ENCODE results near the gene NUDT8.
"Not testable (repeated sequence)": the region's sequence is repeated elsewhere in the genome, so short reads cannot be mapped to it uniquely, and the experiment has no call there.

NUDT8 gene

DNA sequence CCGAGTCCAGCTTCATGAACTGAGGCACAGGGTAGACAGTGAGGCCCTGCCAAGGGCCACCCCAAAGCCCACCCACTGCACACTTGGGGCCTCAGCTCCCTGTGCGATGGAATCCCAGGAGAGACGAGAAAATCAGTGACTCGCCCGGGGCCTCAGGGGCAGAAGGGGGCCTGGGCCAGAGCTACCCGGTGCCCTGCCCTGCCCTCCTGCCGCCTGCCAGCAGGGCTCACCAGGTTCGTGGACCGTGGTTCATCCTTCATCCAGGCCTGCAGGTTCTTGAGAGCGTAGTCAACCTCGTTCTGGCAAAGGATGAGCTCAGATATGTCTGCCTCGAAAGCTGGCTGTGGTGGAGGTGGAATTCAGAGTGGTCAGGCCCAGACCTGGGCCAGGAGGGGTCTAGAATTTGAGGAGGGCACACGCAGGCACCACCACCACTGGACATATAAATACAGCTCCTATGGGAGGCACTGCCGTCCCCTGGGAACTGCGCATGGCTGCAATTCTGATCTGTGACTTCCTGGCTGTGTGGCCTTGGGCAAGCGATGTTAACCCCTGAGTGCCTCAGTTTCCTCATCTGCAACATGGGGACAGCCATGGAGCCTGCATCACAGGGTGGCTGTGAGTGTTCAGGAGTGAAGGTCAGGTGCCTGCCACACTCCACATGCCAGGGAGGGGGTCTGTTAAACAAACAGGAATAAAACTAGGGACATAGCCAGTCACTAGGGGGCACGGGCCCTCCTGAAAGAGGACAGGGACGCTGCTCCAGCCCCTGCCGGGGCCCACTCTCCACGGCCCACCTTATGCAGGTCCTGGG is 37.1 kb upstream of the NUDT8 start:
- H3K4me1 ChIP-seq (ENCODE audit: insufficient read depth, low read length) = no peaks in the 10 kb centered on the region
- WGBS = 84% methylated on average over 20 of the region's 20 CpGs

DNA sequence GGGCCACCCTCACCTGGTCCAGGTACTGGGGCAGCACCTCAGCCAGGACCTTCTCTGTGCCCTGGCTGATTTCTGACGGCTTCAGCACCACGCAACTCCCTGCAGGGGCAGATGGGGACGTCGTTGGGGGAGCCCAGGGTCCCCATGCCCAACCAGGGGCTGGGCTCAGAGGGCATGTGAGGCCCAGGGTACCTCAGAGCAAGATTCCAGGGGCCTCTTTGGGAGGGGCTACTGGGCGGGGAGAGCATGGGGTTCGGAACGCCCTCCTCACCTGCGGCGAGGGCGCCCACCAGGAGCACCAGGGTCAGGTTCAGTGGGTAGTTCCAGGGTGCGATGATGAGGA is 36.5 kb upstream of the NUDT8 start:
- no peak overlapping the region for H3K4me3 ChIP-seq (ENCODE audit: low read length)
- no peaks in the 10 kb centered on the region for H3K4me1 ChIP-seq (ENCODE audit: insufficient read depth, low read length)
- no peaks in the 10 kb centered on the region for H3K36me3 ChIP-seq (ENCODE audit: insufficient read depth, low read length)
- H3K27ac ChIP-seq (ENCODE audit: low read depth, low read length) = no peak overlapping the region
- H3K9me3 ChIP-seq (ENCODE audit: insufficient read depth, low read depth, low read length) = no peaks in the 10 kb centered on the region
- H3K9ac ChIP-seq (ENCODE audit: low read depth, low read length) = no peak overlapping the region
- WGBS = 88% methylated on average over 11 of the region's 11 CpGs
- H3K27me3 ChIP-seq (ENCODE audit: insufficient read depth, low read length) = no peaks in the 10 kb centered on the region

More for the DNA sequence above, 37.1 kb upstream of the NUDT8 start:
- no peaks in the 10 kb centered on the region for H3K36me3 ChIP-seq (ENCODE audit: insufficient read depth, low read length)
- no peaks in the 10 kb centered on the region for H3K9me3 ChIP-seq (ENCODE audit: insufficient read depth, low read depth, low read length)
- no peaks in the 10 kb centered on the region for H3K27me3 ChIP-seq (ENCODE audit: insufficient read depth, low read length)
- no peak overlapping the region for H3K9ac ChIP-seq (ENCODE audit: low read depth, low read length)
- no peak overlapping the region for H3K27ac ChIP-seq (ENCODE audit: low read depth, low read length)
- no peak overlapping the region for H3K4me3 ChIP-seq (ENCODE audit: low read length)

DNA sequence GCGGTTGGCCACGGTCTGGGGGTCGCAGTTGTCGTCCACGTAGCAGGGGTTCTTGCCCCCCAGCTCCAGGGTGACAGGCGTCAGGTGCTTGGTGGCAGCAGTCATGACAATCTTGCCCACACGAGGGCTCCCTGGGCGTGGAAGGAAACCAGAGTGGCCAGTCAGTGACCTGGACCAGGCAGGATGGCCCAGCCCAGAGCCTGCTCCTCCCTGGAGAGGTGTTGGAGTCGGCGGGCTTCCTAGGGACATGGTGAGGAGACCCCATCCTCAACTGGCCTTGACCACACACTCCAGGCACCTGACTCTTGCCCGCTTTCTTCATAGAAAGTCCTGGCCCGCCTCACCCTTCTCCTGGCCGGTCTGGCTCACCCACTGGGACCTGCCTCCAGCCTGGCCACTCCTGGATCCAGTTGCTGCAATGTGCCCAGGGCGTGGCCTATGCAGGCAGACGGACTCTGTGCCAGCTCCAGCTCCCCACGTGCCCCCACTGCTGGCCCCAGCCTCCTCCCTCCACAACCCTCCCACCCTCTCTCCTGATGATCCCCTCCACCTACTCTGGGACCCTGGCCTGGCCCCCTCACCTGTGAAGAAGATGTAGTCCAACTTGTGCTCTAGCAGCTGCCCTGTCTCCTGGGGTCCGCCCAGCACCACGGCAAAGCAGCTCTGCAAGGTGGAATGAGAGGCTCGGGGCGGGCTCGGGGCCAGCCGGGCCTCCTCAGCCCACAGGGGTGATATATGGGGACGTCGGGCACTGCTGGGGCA is 36.0 kb upstream of the NUDT8 start:
- H3K9me3 ChIP-seq (ENCODE audit: insufficient read depth, low read depth, low read length) = no peaks in the 10 kb centered on the region
- H3K9ac ChIP-seq (ENCODE audit: low read depth, low read length) = no peak overlapping the region
- WGBS = 88% methylated on average over 24 of the region's 24 CpGs
- no peak overlapping the region for H3K4me3 ChIP-seq (ENCODE audit: low read length)
- no peaks in the 10 kb centered on the region for H3K27me3 ChIP-seq (ENCODE audit: insufficient read depth, low read length)
- H3K36me3 ChIP-seq (ENCODE audit: insufficient read depth, low read length) = no peaks in the 10 kb centered on the region
- no peaks in the 10 kb centered on the region for H3K4me1 ChIP-seq (ENCODE audit: insufficient read depth, low read length)
- H3K27ac ChIP-seq (ENCODE audit: low read depth, low read length) = no peak overlapping the region

DNA sequence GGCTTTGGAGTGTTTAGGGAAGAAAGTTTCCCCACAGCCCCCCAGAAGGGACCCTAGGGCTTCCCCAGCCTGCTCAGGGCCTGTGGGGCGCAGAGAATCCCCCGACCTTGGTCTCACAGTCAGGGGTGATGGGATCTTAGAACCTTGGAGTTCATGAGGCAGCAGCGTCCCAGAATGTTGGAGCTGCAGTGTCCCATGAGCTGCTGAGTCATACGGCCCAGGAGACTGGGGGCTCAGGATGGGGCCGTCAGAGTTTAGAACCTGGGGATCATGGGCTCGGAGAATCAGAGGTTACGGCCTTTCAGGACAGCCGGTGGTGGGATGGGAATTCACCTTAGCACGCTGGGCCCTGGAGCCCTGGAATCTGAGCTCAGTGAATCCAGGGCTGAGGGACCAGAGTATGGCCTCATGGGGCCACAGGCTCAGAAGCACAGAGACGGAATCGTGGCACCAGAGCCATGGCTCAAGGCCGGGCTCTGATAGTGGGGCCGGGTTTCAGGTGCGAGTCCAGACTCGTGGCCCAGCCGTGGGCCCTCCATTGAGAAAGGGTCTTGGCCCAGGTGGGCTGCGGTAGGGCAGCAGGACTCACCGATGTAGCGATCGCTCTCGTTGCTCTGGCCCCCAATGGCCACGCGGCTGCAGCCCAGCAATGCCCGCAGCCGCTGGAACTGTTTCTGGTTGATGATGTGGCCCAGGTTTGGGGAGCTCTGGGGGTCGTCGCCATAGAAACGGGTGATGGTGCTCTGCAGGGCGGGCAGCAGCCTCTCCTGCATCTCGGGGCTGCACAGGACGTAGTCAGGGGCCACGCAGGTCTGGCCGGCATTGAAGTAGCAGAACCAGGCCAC is 35.2 kb upstream of the NUDT8 start:
- H3K4me3 ChIP-seq (ENCODE audit: low read length) = no peak overlapping the region
- no peaks in the 10 kb centered on the region for H3K36me3 ChIP-seq (ENCODE audit: insufficient read depth, low read length)
- no peak overlapping the region for H3K9ac ChIP-seq (ENCODE audit: low read depth, low read length)
- H3K27ac ChIP-seq (ENCODE audit: low read depth, low read length) = no peak overlapping the region
- no peaks in the 10 kb centered on the region for H3K9me3 ChIP-seq (ENCODE audit: insufficient read depth, low read depth, low read length)
- WGBS = 90% methylated on average over 33 of the region's 33 CpGs
- no peaks in the 10 kb centered on the region for H3K4me1 ChIP-seq (ENCODE audit: insufficient read depth, low read length)
- no peaks in the 10 kb centered on the region for H3K27me3 ChIP-seq (ENCODE audit: insufficient read depth, low read length)

DNA sequence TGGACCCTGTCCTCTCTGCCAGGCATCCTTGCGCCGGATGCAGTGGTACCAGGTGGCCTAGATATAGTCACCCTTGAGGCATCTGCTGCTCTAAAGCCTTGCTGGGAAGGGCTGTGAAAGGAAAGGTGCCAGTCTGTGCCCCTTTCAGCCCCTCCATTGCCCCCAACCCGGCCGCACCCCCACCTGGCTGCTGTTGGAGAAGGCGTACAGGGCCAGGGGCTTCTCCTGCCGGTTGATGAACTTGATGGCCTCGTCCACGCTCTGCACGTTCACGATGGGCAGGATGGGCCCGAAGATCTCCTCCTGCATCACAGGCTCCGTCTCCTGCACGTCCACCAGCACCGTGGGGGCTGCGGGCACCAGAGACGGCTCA is 34.5 kb upstream of the NUDT8 start:
- no peaks in the 10 kb centered on the region for H3K27me3 ChIP-seq (ENCODE audit: insufficient read depth, low read length)
- no peak overlapping the region for H3K9ac ChIP-seq (ENCODE audit: low read depth, low read length)
- no peaks in the 10 kb centered on the region for H3K36me3 ChIP-seq (ENCODE audit: insufficient read depth, low read length)
- no peak overlapping the region for H3K4me3 ChIP-seq (ENCODE audit: low read length)
- no peaks in the 10 kb centered on the region for H3K4me1 ChIP-seq (ENCODE audit: insufficient read depth, low read length)
- WGBS = 96% methylated on average over 16 of the region's 16 CpGs
- no peaks in the 10 kb centered on the region for H3K9me3 ChIP-seq (ENCODE audit: insufficient read depth, low read depth, low read length)
- no peak overlapping the region for H3K27ac ChIP-seq (ENCODE audit: low read depth, low read length)

DNA sequence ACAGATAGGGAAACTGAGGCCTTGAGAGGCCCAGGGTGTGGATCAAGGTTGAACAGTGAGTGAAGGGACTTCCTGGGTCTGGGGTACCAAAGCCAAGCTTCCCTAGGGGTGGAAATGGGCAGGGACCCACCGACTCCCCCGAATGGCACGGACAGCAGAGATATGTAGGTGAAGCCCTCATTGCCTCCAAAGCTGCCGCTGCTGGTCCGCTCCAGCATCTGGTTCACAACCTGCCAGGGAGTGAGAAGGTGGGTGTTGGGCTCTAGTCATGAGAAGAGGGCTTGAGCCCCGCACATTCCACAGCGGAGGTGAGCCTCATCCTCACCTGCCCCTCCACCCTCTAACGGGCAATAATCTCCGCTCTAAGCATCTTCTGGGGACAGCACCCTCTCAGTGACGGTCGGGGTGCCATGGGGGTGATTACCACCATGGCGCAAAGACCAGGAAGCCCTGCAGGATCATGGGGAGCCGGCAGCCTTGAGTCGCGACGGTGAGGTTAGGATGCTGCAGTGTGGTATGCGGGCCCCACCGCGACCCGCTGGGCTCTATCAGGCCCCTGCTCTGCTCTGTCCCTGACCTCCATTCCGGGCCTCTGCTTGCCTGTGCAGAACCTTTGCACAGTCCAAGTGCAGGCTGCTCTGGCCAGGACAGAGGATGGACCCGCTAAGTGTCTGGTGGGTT is 33.9 kb upstream of the NUDT8 start:
- H3K27me3 ChIP-seq (ENCODE audit: insufficient read depth, low read length) = no peaks in the 10 kb centered on the region
- no peaks in the 10 kb centered on the region for H3K36me3 ChIP-seq (ENCODE audit: insufficient read depth, low read length)
- no peak overlapping the region for H3K27ac ChIP-seq (ENCODE audit: low read depth, low read length)
- H3K4me3 ChIP-seq (ENCODE audit: low read length) = no peak overlapping the region
- H3K9me3 ChIP-seq (ENCODE audit: insufficient read depth, low read depth, low read length) = 0 out of 2 replicates have a peak, but pooled peaks cover 2% of the 10 kb centered on the region
- H3K4me1 ChIP-seq (ENCODE audit: insufficient read depth, low read length) = no peaks in the 10 kb centered on the region
- H3K9ac ChIP-seq (ENCODE audit: low read depth, low read length) = no peak overlapping the region
- WGBS = 95% methylated on average over 22 of the region's 22 CpGs

DNA sequence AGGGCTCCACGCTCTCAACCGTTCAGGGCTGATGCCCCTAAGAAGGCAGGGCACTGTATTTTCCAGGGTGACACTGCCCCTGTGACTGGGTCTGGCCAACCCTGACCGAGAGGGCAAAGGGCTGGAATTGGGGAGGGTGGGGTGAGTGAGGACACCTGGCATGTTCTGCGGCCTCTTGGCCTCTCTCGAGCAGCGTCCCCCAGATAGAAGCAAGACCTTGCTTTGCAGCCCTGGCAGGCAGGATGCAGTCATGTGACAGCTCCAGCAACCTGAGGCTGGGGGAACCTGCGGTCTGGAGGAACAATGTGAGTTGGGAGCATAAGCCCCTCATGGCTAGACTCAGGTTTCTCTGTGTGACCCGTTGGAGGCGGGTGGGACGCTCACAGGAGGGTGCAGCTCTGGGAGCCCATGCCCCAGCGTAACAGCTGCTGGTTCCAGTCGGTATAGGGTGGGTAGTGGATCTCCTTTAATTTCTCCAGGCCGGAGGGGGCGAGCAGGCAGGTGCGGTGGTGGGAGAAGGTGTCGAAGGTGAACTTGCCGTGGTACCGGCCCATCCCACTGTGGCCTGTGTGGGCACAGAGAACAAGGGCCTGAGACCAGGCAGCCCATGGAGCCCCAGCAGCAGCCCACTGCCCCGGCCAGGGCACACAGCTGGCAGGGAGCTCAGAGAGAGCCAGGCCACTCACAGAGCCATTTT is 33.2 kb upstream of the NUDT8 start:
- Histone ChIP-seq H3K36me3 (ENCODE audit: insufficient read depth, low read length) (no peaks in the 10 kb centered on the region), H3K4me3 (ENCODE audit: low read length) (no peak overlapping the region), H3K4me1 (ENCODE audit: insufficient read depth, low read length) (no peaks in the 10 kb centered on the region), H3K27ac (ENCODE audit: low read depth, low read length) (no peak overlapping the region), H3K9ac (ENCODE audit: low read depth, low read length) (no peak overlapping the region), H3K27me3 (ENCODE audit: insufficient read depth, low read length) (no peaks in the 10 kb centered on the region), H3K9me3 (ENCODE audit: insufficient read depth, low read depth, low read length) (0 out of 2 replicates have a peak, but pooled peaks cover 2% of the 10 kb centered on the region)
- WGBS = 93% methylated on average over 19 of the region's 19 CpGs

DNA sequence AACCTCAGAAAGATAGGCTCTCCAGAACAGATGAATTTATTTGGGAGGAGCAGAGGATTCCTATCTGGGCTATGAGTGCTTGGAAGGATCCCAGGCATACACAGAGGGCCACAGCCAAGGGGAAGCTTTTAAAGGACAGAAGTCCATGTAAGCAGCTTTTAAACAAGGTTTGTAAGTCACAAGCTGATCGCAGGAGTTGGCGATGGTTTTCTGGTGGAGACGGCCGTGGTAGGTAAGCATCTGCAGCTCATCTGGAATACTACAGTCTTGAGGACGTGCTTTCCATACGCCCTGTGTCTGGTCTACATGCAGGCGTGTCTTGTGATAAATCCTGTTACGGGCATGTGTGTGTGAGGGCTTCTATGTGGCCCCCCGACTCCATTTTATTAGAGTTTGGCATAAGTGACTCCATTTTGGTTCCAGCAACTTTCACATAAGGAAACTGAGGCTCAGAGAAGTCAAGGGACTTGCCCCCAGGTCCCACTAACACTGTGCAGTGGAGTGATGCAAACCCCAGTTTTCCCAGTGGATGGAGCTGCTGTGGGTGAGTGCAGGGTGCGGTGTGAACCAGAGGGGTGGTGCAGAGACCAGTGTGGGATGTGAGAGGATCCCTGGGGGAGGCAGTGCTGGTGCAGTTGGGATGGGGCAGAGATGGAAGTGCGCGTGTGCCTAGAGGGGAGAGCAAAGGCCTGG is 32.6 kb upstream of the NUDT8 start:
- H3K27me3 ChIP-seq (ENCODE audit: insufficient read depth, low read length) = no peaks in the 10 kb centered on the region
- WGBS = 94% methylated on average over 12 of the region's 12 CpGs
- no peak overlapping the region for H3K4me3 ChIP-seq (ENCODE audit: low read length)
- H3K36me3 ChIP-seq (ENCODE audit: insufficient read depth, low read length) = no peaks in the 10 kb centered on the region
- no peak overlapping the region for H3K9ac ChIP-seq (ENCODE audit: low read depth, low read length)
- no peak overlapping the region for H3K27ac ChIP-seq (ENCODE audit: low read depth, low read length)
- peaks cover 7% of the 10 kb centered on the region for H3K9me3 ChIP-seq (ENCODE audit: insufficient read depth, low read depth, low read length)
- no peaks in the 10 kb centered on the region for H3K4me1 ChIP-seq (ENCODE audit: insufficient read depth, low read length)

DNA sequence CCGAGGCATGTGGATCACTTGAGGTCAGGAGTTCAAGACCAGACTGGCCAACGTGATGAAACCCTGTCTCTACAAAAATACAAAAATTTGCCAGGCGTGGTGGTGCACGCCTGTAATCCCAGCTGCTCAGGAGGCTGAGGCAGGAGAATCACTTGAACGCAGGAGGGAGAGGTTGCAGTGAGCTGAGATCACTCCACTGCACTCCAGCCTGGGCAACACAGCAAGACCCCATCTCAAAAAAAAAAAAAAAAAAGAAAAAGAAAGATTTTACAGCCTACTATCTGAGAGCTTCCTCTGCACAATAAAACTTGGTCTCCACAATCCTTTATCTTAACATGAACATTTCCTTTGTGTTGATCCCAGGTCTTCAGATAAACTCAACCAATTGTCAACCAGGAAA is 31.0 kb upstream of the NUDT8 start:
- H3K27me3 ChIP-seq (ENCODE audit: insufficient read depth, low read length); H3K9ac ChIP-seq (ENCODE audit: low read depth, low read length); H3K27ac ChIP-seq (ENCODE audit: low read depth, low read length); H3K36me3 ChIP-seq (ENCODE audit: insufficient read depth, low read length); H3K4me3 ChIP-seq (ENCODE audit: low read length); H3K4me1 ChIP-seq (ENCODE audit: insufficient read depth, low read length): not testable (repeated sequence)
- 89% methylated on average over 5 of the region's 5 CpGs for WGBS
- peaks cover 22% of the 10 kb centered on the region for H3K9me3 ChIP-seq (ENCODE audit: insufficient read depth, low read depth, low read length)

DNA sequence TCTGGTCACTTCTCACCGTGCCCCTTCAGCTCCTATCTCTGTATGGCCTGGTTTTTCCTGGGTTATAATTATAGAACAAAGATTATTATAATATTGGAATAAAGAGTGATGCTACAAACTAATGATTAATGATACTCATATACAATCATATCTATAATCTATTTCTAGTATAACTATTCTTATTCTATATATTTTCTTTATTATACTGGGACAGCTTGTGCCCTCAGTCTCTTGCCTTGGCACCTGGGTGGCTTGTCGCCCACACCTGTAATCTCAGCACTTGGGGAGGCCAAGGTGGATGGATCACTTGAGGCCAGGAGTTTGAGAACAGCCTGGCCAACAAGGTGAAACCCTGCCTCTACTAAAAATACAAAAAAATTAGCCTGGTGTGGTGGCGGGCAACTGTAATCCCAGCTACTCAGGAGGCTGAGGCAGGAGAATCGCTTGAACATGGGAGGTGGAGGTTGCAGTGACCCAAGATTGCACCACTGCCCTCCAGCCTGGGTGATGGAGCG is 30.0 kb upstream of the NUDT8 start:
- H3K4me1 ChIP-seq (ENCODE audit: insufficient read depth, low read length); H3K4me3 ChIP-seq (ENCODE audit: low read length); H3K36me3 ChIP-seq (ENCODE audit: insufficient read depth, low read length); H3K27me3 ChIP-seq (ENCODE audit: insufficient read depth, low read length); H3K27ac ChIP-seq (ENCODE audit: low read depth, low read length); H3K9ac ChIP-seq (ENCODE audit: low read depth, low read length): not testable (repeated sequence)
- WGBS = 83% methylated on average over 3 of the region's 5 CpGs
- peaks cover 28% of the 10 kb centered on the region for H3K9me3 ChIP-seq (ENCODE audit: insufficient read depth, low read depth, low read length)

Data from HUES64 (cell line).